GM19099 (cell line): ENCODE results near the gene CTNNBL1.

Experiments used
- POLR2A ChIP-seq: IDR thresholded peaks from 3 replicates; pipeline ENCODE4 v1.6.1; 2011; ENCODE audit warnings: low read depth; ENCODE audit not compliant: insufficient read length; ENCODE audit errors: extremely low read depth

CTNNBL1 gene

GRCh38 chr20:37699202-37699601 lies 5.4 kb downstream of the CTNNBL1 start:
- no peak for TF ChIP-seq POLR2A

GRCh38 chr20:37700301-37700700 lies 6.5 kb downstream of the CTNNBL1 start:
- TF ChIP-seq POLR2A = no peak

- TF ChIP-seq POLR2A = no peak
Observed at GRCh38 chr20:37702403-37703034, 8.7 kb downstream of the CTNNBL1 start.

- no peak for TF ChIP-seq POLR2A
Observed at GRCh38 chr20:37703035-37703845, 9.4 kb downstream of the CTNNBL1 start.

- TF ChIP-seq POLR2A = no peak
Observed at GRCh38 chr20:37704955-37705354, 11.1 kb downstream of the CTNNBL1 start.

GRCh38 chr20:37706298-37706697 lies 12.5 kb downstream of the CTNNBL1 start:
- no peak for TF ChIP-seq POLR2A

GRCh38 chr20:37711001-37711400 lies 17.2 kb downstream of the CTNNBL1 start:
- TF ChIP-seq POLR2A = no peak

GRCh38 chr20:37711994-37712964 lies 18.4 kb downstream of the CTNNBL1 start:
- no peak for TF ChIP-seq POLR2A

GRCh38 chr20:37713396-37713795 lies 19.6 kb downstream of the CTNNBL1 start:
- TF ChIP-seq POLR2A = no peak

GRCh38 chr20:37714978-37715672 lies 21.3 kb downstream of the CTNNBL1 start:
- TF ChIP-seq POLR2A = no peak

- no peak for TF ChIP-seq POLR2A
Observed at GRCh38 chr20:37721751-37722150, 27.9 kb downstream of the CTNNBL1 start.

- no peak for TF ChIP-seq POLR2A
Observed at GRCh38 chr20:37723668-37724067, 29.8 kb downstream of the CTNNBL1 start.

- no peak for TF ChIP-seq POLR2A
Observed at GRCh38 chr20:37725165-37725564, 31.3 kb downstream of the CTNNBL1 start.

- no peak for TF ChIP-seq POLR2A
Observed at GRCh38 chr20:37725855-37726254, 32.0 kb downstream of the CTNNBL1 start.

GRCh38 chr20:37726321-37726720 lies 32.5 kb downstream of the CTNNBL1 start:
- TF ChIP-seq POLR2A = no peak
